GM12874 (cell line): ENCODE measurements around the gene MGAT4C.

Experiments used
- TF ChIP-seq, protein P1 (sequence below): IDR thresholded peaks from 2 replicates; pipeline ENCODE4 v1.5.1; 2011; ENCODE audit warnings: low read depth, mild to moderate bottlenecking, control low read depth, low read length, moderate library complexity; ENCODE audit not compliant: insufficient read depth

MGAT4C gene

DNA sequence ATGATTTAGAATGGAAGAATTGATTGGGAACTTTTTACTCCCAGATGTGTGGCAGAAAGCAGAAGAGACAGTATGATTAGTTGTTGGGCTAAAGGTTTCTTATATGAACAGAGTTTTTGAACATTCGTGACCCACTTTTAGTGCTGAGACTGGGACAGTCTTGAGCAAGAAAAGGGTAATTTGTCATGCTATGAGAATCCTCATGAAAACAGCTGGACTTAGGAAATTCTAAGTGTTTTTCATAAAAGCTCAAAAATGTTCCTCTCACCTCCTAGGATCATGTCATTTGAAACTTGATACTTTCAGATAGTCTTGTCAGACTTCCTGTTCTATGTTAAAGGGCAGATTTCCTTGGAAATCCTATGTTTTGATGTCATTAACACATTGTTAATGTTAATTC lies 86.1 kb downstream of the MGAT4C start:
- TF ChIP-seq, protein P1, sequence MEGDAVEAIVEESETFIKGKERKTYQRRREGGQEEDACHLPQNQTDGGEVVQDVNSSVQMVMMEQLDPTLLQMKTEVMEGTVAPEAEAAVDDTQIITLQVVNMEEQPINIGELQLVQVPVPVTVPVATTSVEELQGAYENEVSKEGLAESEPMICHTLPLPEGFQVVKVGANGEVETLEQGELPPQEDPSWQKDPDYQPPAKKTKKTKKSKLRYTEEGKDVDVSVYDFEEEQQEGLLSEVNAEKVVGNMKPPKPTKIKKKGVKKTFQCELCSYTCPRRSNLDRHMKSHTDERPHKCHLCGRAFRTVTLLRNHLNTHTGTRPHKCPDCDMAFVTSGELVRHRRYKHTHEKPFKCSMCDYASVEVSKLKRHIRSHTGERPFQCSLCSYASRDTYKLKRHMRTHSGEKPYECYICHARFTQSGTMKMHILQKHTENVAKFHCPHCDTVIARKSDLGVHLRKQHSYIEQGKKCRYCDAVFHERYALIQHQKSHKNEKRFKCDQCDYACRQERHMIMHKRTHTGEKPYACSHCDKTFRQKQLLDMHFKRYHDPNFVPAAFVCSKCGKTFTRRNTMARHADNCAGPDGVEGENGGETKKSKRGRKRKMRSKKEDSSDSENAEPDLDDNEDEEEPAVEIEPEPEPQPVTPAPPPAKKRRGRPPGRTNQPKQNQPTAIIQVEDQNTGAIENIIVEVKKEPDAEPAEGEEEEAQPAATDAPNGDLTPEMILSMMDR = no peak

DNA sequence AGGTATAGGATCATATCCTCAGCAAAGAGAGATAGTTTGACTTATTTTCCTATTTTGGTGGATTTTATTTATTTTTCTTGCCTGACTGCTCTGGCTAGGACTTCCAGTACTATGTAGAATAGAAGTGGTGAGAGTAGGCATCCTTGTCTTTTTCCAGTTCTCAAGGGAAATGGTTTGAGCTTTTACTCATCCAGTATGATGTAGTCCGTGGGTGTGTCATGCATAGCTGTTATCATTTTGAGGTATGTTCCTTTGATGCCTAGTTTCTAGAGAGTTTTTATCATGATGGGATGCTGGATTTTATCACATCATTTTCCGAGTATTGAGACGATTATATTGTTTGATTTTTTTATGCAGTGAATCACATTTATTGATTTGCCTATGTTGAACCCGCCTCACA lies 97.2 kb downstream of the MGAT4C start:
- TF ChIP-seq, protein P1 = no peak

GRCh38 chr12:86154620-86155019 lies 101.6 kb downstream of the MGAT4C start:
- TF ChIP-seq, protein P1 = no peak

DNA sequence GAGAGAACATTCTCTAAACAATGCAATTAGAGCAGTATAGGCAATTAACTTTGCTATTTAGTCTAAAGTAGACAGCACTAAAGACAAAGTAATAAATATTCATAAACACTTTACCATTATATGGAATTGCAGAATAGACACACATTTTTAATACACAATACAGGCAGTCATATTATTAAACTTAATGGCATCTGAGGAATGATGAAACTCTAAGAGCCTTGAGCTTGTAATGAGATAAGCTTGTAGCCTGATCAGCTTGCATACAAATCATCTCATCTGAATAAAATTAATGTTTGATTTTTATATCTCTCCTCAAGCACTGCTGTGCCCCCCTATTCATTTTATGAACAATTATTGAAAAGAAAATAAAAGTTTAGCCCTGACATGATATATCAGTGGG lies 107.6 kb downstream of the MGAT4C start:
- TF ChIP-seq, protein P1 = no peak

DNA sequence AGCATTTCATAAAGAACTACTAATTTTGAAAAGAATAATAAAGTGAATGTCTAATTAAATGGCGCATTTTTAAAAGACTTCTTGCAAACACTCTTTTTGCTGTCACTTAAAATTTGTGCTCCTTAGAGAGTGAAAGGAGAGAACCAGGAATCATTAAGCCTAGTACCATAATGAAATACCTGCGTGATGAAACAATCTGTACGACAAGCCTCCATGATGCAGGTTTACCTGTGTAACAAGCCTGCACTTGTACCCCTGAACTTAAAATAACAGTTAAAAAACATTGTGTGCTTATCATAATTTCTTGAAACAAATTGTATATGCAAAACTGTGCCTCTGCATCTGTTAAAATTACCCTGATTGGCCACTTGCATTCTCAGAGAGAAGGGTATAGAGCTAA lies 108.1 kb downstream of the MGAT4C start:
- TF ChIP-seq, protein P1 = no peak

- TF ChIP-seq, protein P1 = no peak
Measured at GRCh38 chr12:86145156-86145555, 111.0 kb downstream of the MGAT4C start.

GRCh38 chr12:86143162-86143561 lies 113.0 kb downstream of the MGAT4C start:
- TF ChIP-seq, protein P1 = no peak

GRCh38 chr12:86139671-86140070 lies 116.5 kb downstream of the MGAT4C start:
- TF ChIP-seq, protein P1 = no peak
